WI38 (cell line): ENCODE data around the gene CD99L2.

Experiments used
- H3K4me3 ChIP-seq: 2 replicates; pipeline ENCODE4 v1.5.1; 2011; ENCODE audit warnings: low read depth, mild to moderate bottlenecking, control low read depth, low read length
- CTCF ChIP-seq: IDR thresholded peaks from 2 replicates; pipeline ENCODE4 v1.5.1; 2012; ENCODE audit warnings: low read depth, mild to moderate bottlenecking, control low read depth, low read length

CD99L2 gene

GRCh38 chrX:150821971-150822370 is 76.5 kb downstream of the CD99L2 start:
- TF ChIP-seq CTCF = no peak
- H3K4me3 ChIP-seq = no peak overlapping the region

- H3K4me3 ChIP-seq = no peak overlapping the region
- no peak for TF ChIP-seq CTCF
These were observed 84.5 kb downstream of the CD99L2 start for GRCh38 chrX:150813922-150814321.

DNA sequence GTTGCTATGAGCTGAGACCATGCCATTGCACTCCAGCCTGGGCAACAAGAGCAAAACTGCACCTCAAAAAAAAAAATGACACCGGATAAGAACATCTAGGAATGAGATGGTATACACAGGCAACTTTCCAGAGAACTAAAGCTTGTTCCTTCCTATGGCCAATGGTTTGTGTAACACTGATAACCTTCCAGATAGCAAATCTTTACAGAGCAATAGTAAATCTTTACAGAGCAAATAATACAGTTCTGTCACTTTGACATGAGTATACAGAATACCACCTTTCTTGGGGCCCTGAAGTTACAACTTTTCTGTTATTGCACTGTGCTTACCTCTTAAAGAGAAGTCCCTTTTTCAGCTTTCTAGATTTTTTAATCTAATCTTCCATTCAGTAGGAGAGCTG is 91.6 kb downstream of the CD99L2 start:
- H3K4me3 ChIP-seq = no peak overlapping the region
- TF ChIP-seq CTCF = no peak

GRCh38 chrX:150805736-150806135 is 92.7 kb downstream of the CD99L2 start:
- H3K4me3 ChIP-seq = no peak overlapping the region
- TF ChIP-seq CTCF = no peak

DNA sequence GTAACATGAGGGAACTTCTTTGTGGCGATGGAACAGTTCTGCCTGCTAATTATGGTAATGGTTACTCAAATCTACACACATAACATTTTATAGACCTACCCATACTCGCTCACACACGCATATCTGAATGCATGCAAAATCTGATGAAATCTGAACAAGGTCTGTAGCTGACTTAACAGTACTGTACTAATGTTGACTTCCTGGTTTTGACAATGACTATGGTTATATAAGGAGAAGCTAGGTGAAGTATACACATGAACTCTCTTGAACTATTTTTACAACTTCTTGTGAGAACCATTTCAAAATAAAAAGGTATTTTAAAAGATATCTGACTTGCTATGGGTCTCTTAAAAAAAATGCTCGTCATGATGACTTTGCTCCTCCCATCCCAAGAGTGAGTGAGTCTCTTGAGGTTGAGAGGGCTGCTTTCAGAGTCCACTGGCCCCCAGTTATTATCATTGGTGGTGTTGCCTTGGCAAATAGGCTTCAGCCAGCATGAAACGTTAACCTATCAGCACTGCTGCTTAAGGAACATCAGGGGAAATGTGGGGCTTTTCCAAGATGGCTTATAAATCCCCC is 105.4 kb downstream of the CD99L2 start:
- no peak for TF ChIP-seq CTCF
- no peak overlapping the region for H3K4me3 ChIP-seq

GRCh38 chrX:150790021-150790420 is 108.4 kb downstream of the CD99L2 start:
- TF ChIP-seq CTCF = no peak
- H3K4me3 ChIP-seq = no peak overlapping the region

- H3K4me3 ChIP-seq = no peak overlapping the region
- no peak for TF ChIP-seq CTCF
These were observed 116.8 kb downstream of the CD99L2 start for GRCh38 chrX:150781677-150782076.
